ENCODE data around the gene ACR.

DNA sequence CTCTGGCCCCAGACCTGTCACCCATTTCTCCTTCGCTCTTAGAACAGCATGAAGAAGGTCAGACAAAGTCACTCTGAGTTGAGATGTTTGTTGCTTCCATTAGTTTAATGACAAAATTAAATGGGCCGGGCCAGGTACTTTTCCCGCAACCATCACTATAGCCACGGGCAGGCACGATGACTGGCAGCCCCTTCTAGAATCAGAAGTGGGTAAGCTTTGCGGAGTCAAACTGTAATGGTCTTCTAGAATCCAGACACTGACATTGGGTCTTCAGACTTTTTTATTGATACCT lies 2.3 kb upstream of the ACR start:
- TF ChIP-seq POLR2AphosphoS5 (IDR thresholded peaks at IDR 0.05; ENCODE audit: low read length): no peak
- TF ChIP-seq, protein P1, sequence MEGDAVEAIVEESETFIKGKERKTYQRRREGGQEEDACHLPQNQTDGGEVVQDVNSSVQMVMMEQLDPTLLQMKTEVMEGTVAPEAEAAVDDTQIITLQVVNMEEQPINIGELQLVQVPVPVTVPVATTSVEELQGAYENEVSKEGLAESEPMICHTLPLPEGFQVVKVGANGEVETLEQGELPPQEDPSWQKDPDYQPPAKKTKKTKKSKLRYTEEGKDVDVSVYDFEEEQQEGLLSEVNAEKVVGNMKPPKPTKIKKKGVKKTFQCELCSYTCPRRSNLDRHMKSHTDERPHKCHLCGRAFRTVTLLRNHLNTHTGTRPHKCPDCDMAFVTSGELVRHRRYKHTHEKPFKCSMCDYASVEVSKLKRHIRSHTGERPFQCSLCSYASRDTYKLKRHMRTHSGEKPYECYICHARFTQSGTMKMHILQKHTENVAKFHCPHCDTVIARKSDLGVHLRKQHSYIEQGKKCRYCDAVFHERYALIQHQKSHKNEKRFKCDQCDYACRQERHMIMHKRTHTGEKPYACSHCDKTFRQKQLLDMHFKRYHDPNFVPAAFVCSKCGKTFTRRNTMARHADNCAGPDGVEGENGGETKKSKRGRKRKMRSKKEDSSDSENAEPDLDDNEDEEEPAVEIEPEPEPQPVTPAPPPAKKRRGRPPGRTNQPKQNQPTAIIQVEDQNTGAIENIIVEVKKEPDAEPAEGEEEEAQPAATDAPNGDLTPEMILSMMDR (IDR thresholded peaks at IDR 0.05 in 2 of 3, conservative IDR thresholded peaks at IDR 0.05 in 1 of 3; ENCODE audit: control insufficient read depth in 2 of 3, extremely low read depth in 1 of 3, insufficient read depth in 1 of 3, low read depth in 3 of 3, low read length in 3 of 3): no peak
- TF ChIP-seq DPF2 (IDR thresholded peaks at IDR 0.05): no peak
- TF ChIP-seq CREB1 (IDR thresholded peaks at IDR 0.05; ENCODE audit: low read depth): no peak
- TF ChIP-seq POLR2A (IDR thresholded peaks at IDR 0.05; ENCODE audit: low read depth, low read length): no peak
- TF ChIP-seq EZH2 (IDR thresholded peaks at IDR 0.05; ENCODE audit: borderline replicate concordance, control insufficient read depth, low read depth, low read length): no peak
- no peak for TF ChIP-seq EGR1 (IDR thresholded peaks at IDR 0.05; ENCODE audit: borderline replicate concordance in 1 of 2, low read depth in 2 of 2, low read length in 2 of 2)
- no peak for TF ChIP-seq RELA (IDR thresholded peaks at IDR 0.05; ENCODE audit: borderline replicate concordance, partially characterized antibody)
- no peak for TF ChIP-seq NFIC (IDR thresholded peaks at IDR 0.05; ENCODE audit: low read depth, low read length)
- TF ChIP-seq KDM1A (IDR thresholded peaks at IDR 0.05; ENCODE audit: borderline replicate concordance): no peak
- no peak for TF ChIP-seq TBL1XR1 (IDR thresholded peaks at IDR 0.05; ENCODE audit: low read depth, low read length)
- no peak for TF ChIP-seq ZBED1 (IDR thresholded peaks at IDR 0.05; ENCODE audit: borderline replicate concordance)
- TF ChIP-seq ZNF24 (IDR thresholded peaks at IDR 0.05): no peak
- no peak for TF ChIP-seq SIN3A (IDR thresholded peaks at IDR 0.05; ENCODE audit: low read depth, low read length)
